Activated effector memory CD4-positive, alpha-beta T cell treated with anti-CD3 and anti-CD28 coated beads, Interleukin-2, amount 50 U/mL, for 16 hours (primary cell): ENCODE data around the gene RAD21L1.
A peak's percentile ranks its signal among the peaks of the same experiment; 100 is the strongest.

ENCODE experiments used
- DNase-seq: peaks from one replicate; pipeline ENCODE4 v3.0.0-alpha.2; 2020

The RAD21L1 gene

DNA sequence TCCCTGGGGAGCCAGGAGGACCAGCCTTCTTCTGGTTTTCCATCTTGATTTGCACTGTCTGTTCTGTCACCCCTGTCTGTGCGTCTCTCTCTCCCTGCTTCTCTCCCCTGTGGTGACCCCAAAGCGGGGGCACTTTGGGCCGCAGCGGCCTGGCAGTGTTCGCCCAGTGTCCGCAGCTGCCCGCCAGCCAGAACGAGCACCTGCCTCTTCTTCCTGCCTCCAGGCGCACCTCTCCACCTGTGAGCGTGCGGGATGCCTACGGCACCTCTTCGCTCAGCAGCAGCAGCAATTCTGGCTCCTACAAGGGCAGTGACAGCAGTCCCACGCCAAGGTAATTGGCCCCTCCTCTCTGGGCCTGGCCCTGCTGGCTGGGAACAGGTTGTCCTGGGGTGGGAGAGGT, 71.1 kb downstream of the RAD21L1 start:
- no peak for DNase-seq

- no peak for DNase-seq
Observed at GRCh38 chr20:1297486-1297885, 71.6 kb downstream of the RAD21L1 start.

DNA sequence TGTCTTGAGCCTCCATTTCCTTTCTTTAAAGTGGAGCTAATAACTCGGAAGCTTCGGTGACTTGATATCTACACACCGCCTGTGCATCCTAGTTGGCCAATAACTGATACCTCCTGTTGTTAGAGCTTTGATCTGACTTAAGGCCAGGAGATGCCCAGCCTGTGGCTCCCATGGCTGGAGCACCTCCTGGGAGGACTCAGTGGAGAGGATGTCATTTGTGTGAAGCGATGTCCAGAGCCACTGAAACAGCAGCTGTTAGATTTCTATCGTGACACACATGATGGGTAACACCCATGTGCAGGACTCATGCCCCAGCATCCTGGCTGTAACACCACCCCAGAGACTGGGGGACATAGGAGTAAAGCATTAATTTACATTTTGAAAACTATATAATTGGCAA, 72.3 kb downstream of the RAD21L1 start:
- no peak for DNase-seq

DNA sequence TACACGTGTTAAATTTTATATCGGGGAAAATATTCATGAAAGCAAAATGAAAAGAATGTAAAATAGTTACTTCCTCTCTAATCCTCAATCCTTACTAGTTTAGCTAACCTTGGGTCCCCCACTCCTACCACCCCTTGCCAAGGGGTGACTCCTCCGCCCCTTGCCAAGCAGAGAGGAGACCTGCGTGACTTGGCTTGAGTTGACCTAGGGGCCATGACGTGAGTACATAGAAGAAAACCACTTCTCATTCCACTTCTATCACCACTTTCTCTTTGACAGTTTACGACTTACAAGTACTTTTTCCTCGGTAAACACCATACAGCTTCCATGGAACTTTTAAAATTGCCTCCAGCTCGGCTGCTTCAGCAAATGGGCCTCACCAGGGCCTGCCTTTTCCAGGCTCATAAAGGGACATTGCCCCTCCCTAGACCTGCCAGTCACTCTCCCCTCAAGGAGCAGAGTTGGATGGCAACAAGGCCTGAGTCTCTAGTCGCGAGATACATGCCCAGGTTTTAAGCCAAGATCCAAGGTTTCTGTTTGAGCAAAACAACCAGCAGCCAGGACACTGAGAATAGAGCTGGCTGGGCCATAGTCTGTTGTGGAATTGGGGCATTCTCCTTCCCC, 73.2 kb downstream of the RAD21L1 start:
- no peak for DNase-seq

GRCh38 chr20:1299522-1299921, 73.7 kb downstream of the RAD21L1 start:
- DNase-seq: peak; percentile 74

GRCh38 chr20:1300083-1300840, 74.4 kb downstream of the RAD21L1 start:
- DNase-seq: peak; percentile 56

DNA sequence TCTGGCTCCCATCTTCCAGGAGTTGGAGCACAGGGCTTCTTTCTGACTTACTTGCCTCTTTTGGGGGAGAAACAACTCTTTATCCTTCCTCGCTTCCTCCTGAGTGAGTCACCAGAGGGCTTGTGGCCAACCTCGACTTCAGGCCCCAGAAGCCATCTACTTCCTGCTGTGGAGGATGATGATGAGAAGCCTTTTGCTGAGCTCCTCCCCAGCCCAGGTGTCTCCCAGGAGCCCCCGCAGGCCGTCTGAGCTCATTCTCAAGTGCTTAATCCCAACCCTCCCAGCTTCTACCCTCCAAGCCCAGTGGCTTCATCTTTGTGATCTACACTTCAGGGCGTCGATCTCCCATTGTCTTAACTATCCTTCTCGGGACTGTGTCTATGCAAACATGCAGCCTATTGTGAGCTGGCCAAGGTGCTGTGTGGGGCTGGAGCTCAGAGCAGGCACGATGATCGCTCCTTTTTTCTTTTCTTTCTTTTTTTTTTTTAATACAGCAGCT, 75.2 kb downstream of the RAD21L1 start:
- DNase-seq: peak; percentile 74

DNA sequence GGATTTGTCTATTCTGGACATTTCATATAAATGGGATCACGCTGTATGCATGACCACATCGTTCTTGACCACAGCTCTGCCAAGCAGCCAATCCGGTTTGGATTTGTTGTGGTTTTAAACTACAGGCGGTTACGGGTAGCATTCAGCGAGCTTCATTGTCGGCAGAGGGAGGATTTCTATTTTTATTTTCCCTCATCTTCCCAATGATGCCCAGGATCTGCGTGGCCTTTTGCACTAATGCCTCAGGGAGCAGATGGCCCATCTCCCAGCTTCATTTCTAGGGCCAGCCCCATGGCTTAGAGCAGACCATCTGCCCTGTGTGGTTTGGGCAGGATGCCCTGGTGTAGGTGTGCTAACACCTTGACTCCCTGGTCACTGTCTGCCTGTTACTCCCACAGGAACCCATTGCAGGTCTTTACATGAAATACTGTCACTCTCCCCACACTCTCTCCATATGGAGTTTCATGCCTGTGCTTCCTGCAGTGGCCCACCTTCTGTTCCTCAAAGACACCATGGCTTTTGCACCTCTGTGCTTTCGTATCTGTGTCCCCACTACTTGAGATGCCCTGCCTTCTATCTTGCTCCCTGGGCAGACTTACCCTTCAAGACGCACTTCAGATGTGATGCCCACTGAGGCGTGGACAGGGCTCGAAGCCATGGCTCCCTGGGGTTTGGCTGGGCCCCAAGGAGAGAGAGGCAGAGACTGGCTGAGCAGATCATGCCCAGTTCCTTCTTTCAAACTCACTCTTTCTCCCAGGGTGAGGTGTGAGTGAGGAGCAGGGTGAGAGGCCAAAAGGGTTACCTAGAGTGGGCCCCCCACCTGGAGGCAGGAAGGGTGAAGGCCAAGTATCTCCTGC, 77.1 kb downstream of the RAD21L1 start:
- peak; percentile 57 for DNase-seq

DNA sequence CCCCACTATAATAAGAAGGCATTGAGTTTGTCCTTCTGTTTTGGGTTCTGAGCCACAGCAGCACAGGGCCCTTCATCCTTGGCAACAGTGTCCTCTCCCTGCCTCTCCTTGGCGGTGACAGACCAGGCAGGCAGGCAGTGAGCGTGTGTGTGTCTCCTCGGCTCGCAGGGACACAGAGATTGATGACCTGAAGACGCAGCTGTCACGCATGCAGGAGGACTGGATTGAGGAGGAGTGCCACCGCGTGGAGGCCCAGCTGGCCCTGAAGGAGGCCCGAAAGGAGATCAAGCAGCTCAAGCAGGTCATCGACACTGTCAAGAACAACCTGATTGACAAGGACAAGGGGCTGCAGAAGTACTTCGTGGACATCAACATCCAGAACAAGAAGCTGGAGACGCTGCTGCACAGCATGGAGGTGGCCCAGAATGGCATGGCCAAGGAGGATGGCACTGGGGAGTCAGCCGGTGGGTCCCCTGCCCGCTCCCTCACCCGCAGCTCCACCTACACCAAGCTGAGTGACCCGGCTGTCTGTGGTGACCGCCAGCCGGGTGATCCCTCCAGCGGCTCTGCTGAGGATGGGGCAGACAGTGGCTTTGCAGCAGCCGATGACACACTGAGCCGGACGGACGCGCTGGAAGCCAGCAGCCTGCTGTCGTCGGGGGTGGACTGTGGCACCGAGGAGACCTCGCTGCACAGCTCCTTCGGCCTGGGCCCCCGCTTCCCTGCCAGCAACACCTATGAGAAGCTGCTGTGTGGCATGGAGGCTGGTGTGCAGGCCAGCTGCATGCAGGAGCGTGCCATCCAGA, 79.1 kb downstream of the RAD21L1 start:
- DNase-seq: no peak
